ENCODE measurements around the gene ADRA2C.

GRCh38 chr4:3736290-3736689 lies 29.9 kb upstream of the ADRA2C start:
- no peak for TF ChIP-seq CTCF (conservative IDR thresholded peaks at IDR 0.05; ENCODE audit: low read length)
- no peak for TF ChIP-seq EZH2phosphoT487 (IDR thresholded peaks at IDR 0.05; ENCODE audit: borderline replicate concordance, low read depth, low read length)

Measured in OCI-LY7 (cell line).